Left lung (tissue), 10 donors: ENCODE measurements around the gene PTMS. TPM values are rescaled to one million over a fixed set of nuclear protein-coding genes. Genes with fewer than 3 reads are reported as not detected.

Source experiments
- ATAC-seq: fragments of 200-7000 bp; cut with Tn5 transposase; one replicate; pipeline ENCODE4 v1.9.1; 2020; ENCODE audit warnings: moderate library complexity
- DNase-seq, 4 donors: peaks; one replicate each; pipeline ENCODE4 v3.0.0-alpha.2; 2013 to 2020
- H3K27ac ChIP-seq, 2 donors: fragments of 200-600 bp; sonication (generic) in 1 of 2; one replicate each; pipeline versions ENCODE4 v1.5.0 to v1.8.0; 2020 to 2021
- H3K27me3 ChIP-seq, 2 donors: fragments of 200-600 bp; sonication (generic) in 1 of 2; one replicate each; pipeline versions ENCODE4 v1.5.0 to v1.8.0; 2020 to 2021
- H3K36me3 ChIP-seq, 2 donors: fragments of 200-600 bp; sonication (generic) in 1 of 2; one replicate each; pipeline versions ENCODE4 v1.5.0 to v1.8.0; 2020 to 2021
- H3K4me1 ChIP-seq, 2 donors: fragments of 200-600 bp; one replicate each; pipeline ENCODE4 v1.8.0; 2021
- H3K4me3 ChIP-seq, 2 donors: fragments of 200-600 bp; sonication (generic) in 1 of 2; one replicate each; pipeline versions ENCODE4 v1.5.0 to v1.8.0; 2020 to 2021; ENCODE audit warnings: mild to moderate bottlenecking in 1 of 2
- H3K9me3 ChIP-seq, 2 donors: fragments of 200-600 bp; sonication (generic) in 1 of 2; one replicate each; pipeline versions ENCODE4 v1.5.0 to v1.8.0; 2020 to 2021
- CTCF ChIP-seq, 2 donors: fragments of 200-600 bp; sonication (generic) in 1 of 2; IDR thresholded peaks; one replicate each; pipeline versions ENCODE4 v1.5.0 to v1.8.0; 2021; ENCODE audit warnings: antibody characterized with exemption in 2 of 2
- intact Hi-C, 2 donors: fragments of 100-400 bp; cut with DNase I; formaldehyde crosslinking; loops; one replicate each; pipeline versions ENCODE4 v1.11.2 to v1.14.2; 2022
- polyA plus RNA-seq, 6 donors: library from polyadenylated mRNA; unstranded; fragments of 120-200 nt; gene quantifications; one replicate each; pipeline ENCODE4 v1.2.1, GENCODE V29; 2013; ENCODE audit not compliant: insufficient read length in 6 of 6
- total RNA-seq, 2 donors: library from RNA; stranded (reverse); fragmentation: NEBNext Ultra II Directional; extraction: Animal tissue kit (Norgen Biotek cat#: 25700); gene quantifications; one replicate each; pipeline ENCODE4 v1.2.1, GENCODE V29; 2021
- donor health status: DM: no; HTN: yes; CAD: no.
- donor health status: DM: no; HTN: no; CAD: no.

PTMS gene
- total and polyA plus RNA-seq, 8 donors = 276 to 843 (median 669) TPM

DNA sequence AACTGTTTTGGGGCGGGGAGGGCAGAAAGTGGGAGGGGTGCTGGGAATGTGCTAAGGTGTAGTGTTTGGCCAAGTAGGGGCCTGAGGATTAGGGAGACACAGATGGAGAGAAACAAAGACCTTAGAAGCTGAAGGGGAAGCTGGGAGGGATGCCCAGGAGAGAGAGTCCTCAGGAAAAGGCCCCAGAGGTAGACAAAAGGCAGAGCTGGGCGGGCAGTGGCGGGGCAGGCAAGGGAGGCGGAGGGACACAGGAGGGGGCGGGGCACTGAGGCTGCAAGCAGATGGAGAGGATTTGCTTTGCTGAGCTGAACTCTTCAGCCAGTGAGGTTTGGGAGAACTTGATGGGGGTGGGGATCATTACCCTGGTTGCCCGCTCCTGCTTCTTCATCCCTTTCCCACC is 2.8 kb downstream of the PTMS start:
- Histone ChIP-seq H3K27me3 (peaks cover 0 to 58% of the 10 kb centered on the region in 2 donors), H3K36me3 (peaks cover 0 to 19% of the 10 kb centered on the region in 2 donors), H3K27ac (peak overlapping the region in 1 of 2 donors; percentile 21), H3K4me1 (peaks cover 28 to 80% of the 10 kb centered on the region in 2 donors), H3K4me3 (peak overlapping the region in 1 of 2 donors; percentile 83), H3K9me3 (no peaks in the 10 kb centered on the region)
- ATAC-seq = no peak
- no peak for TF ChIP-seq CTCF (IDR thresholded peaks at IDR 0.05)
- intact Hi-C loops = no loop called here
- peak in 1 of 4 donors; percentile 68 for DNase-seq

DNA sequence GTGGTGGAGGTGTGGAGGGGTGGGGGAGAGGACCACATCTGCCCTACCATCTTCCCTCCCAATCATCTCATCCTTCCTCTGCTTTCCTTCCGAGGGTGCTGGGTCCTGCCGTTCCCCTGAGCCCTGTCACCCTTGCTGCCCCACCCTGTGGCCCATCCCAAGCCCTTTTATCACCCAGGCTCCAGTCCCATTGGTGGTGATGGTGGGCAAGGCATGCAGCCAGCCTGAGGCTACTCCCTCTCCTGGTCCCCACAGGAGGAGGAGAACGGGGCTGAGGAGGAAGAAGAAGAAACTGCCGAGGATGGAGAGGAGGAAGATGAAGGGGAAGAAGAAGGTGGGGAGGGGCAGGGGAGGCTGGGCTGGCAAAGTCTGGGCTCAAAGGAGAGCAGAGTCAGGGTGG is 3.5 kb downstream of the PTMS start:
- H3K27me3 ChIP-seq = peaks cover 0 to 62% of the 10 kb centered on the region in 2 donors
- ATAC-seq (no peak), DNase-seq (no peak)
- H3K9me3 ChIP-seq = no peaks in the 10 kb centered on the region
- intact Hi-C loops = no loop called here
- peaks cover 28 to 74% of the 10 kb centered on the region in 2 donors for H3K4me1 ChIP-seq
- no peak overlapping the region for H3K4me3 ChIP-seq
- H3K36me3 ChIP-seq = peaks cover 0 to 19% of the 10 kb centered on the region in 2 donors
- TF ChIP-seq CTCF (IDR thresholded peaks at IDR 0.05) = no peak
- no peak overlapping the region for H3K27ac ChIP-seq

DNA sequence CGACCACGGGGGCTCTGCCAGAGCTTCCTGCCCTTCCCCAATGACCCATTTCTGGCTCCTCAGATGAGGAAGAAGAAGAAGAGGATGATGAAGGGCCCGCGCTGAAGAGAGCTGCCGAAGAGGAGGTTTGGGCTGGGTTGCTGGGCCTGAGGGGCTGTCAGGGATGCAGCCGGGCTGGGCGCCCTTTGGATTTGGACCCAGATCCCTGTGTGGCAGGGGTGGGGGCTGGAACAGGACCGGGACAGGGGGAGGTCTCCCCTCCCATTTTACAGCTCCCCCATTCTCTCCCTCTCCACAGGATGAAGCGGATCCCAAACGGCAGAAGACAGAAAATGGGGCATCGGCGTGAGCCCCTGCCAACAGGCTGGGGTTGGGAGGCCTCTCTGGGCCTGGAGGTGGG is 3.9 kb downstream of the PTMS start:
- Histone ChIP-seq H3K4me3 (no peak overlapping the region), H3K27ac (no peak overlapping the region), H3K9me3 (no peaks in the 10 kb centered on the region), H3K36me3 (peaks cover 0 to 19% of the 10 kb centered on the region in 2 donors), H3K4me1 (peaks cover 24 to 70% of the 10 kb centered on the region in 2 donors), H3K27me3 (peaks cover 0 to 62% of the 10 kb centered on the region in 2 donors)
- no peak for TF ChIP-seq CTCF (IDR thresholded peaks at IDR 0.05)
- intact Hi-C loops = no loop called here
- ATAC-seq (no peak), DNase-seq (no peak)

- ATAC-seq = no peak
- peaks cover 0 to 62% of the 10 kb centered on the region in 2 donors for H3K27me3 ChIP-seq
- H3K9me3 ChIP-seq = no peaks in the 10 kb centered on the region
- intact Hi-C loops = no loop called here
- no peak for DNase-seq
- peaks cover 0 to 19% of the 10 kb centered on the region in 2 donors for H3K36me3 ChIP-seq
- no peak overlapping the region for H3K4me3 ChIP-seq
- no peak for TF ChIP-seq CTCF (IDR thresholded peaks at IDR 0.05)
- H3K4me1 ChIP-seq = peaks cover 18 to 65% of the 10 kb centered on the region in 2 donors
- peak overlapping the region in 1 of 2 donors; percentile 23 for H3K27ac ChIP-seq
These were observed 4.4 kb downstream of the PTMS start for GRCh38 chr12:6770600-6770999.

GRCh38 chr12:6771091-6771495 is 4.9 kb downstream of the PTMS start:
- H3K4me1 ChIP-seq = peaks cover 16 to 61% of the 10 kb centered on the region in 2 donors
- intact Hi-C loops = no loop called here
- DNase-seq = no peak

More at GRCh38 chr12:6771091-6771495, 4.9 kb downstream of the PTMS start:
- H3K9me3 ChIP-seq = no peaks in the 10 kb centered on the region
- no peak overlapping the region for H3K4me3 ChIP-seq
- peaks cover 0 to 57% of the 10 kb centered on the region in 2 donors for H3K27me3 ChIP-seq
- peaks cover 0 to 19% of the 10 kb centered on the region in 2 donors for H3K36me3 ChIP-seq
- H3K27ac ChIP-seq = peak overlapping the region; percentile 23 to 42
- no peak for TF ChIP-seq CTCF (IDR thresholded peaks at IDR 0.05)
- peak; percentile 4 for ATAC-seq
